T-cell (primary cell): ENCODE results near the gene COPS9. TPM values are rescaled to one million over a fixed set of nuclear protein-coding genes. Genes with fewer than 3 reads are reported as not detected.

Source experiments
- ATAC-seq, 4 experiments: fragments of 200-7000 bp in 3 of 4; fragments of 150-1000 bp in 1 of 4; cut with Tn5 transposase; replicated peaks in 1 of 4; 1 replicate in 3 of 4; 2 replicates in 1 of 4; pipeline ENCODE4 v1.10.0; 2021; ENCODE audit warnings: moderate library complexity in 3 of 4, mild to moderate bottlenecking in 2 of 4, moderate number of reproducible peaks in 1 of 4
- CTCF ChIA-PET, 2 donors: fragments of 300-600 bp; sonication (Branson Sonifier 250); formaldehyde crosslinking; loops; one replicate each; lab custom pipeline; 2022; ENCODE audit warnings: antibody characterized with exemption in 2 of 2; lab: Charles Lee
- POLR2A ChIA-PET, 2 donors: fragments of 300-600 bp; sonication (Branson Sonifier 250); formaldehyde crosslinking; loops; one replicate each; lab custom pipeline; 2022; ENCODE audit warnings: antibody characterized with exemption in 2 of 2; lab: Charles Lee
- DNase-seq, 35 experiments: peaks; one replicate each; pipeline versions ENCODE4 v3.0.0 to v3.0.0-alpha.2; 2013 to 2023
- H3K27ac ChIP-seq: one replicate; pipeline ENCODE4 v1.5.1; 2013; ENCODE audit warnings: low read length
- H3K27me3 ChIP-seq, 2 experiments: replicated peaks in 1 of 2; 1 replicate in 1 of 2; 2 replicates in 1 of 2; pipeline versions ENCODE4 v1.6.1 to v1.7.0; 2013; ENCODE audit warnings: low read length in 1 of 2, mixed read lengths in 1 of 2; ENCODE audit not compliant: control insufficient read depth in 2 of 2, insufficient read depth in 2 of 2; ENCODE audit errors: extremely low read depth in 1 of 2
- H3K36me3 ChIP-seq, 2 donors: 1 replicate in 1 of 2; 2 replicates in 1 of 2; pipeline versions ENCODE4 v1.6.1 to v1.7.0; 2013; ENCODE audit warnings: low read length in 1 of 2; ENCODE audit not compliant: control insufficient read depth in 2 of 2, insufficient read depth in 1 of 2; ENCODE audit errors: extremely low read depth in 1 of 2
- H3K4me1 ChIP-seq, 2 experiments: 1 replicate in 1 of 2; 2 replicates in 1 of 2; pipeline versions ENCODE4 v1.6.1 to v1.7.0; 2013; ENCODE audit warnings: low read length in 2 of 2, mixed read lengths in 1 of 2; ENCODE audit not compliant: insufficient read depth in 2 of 2, control insufficient read depth in 1 of 2; ENCODE audit errors: extremely low read depth in 1 of 2
- H3K4me3 ChIP-seq, 2 donors: 1 replicate in 1 of 2; 2 replicates in 1 of 2; pipeline versions ENCODE4 v1.5.1 to v1.7.0; 2013; ENCODE audit warnings: mild to moderate bottlenecking in 2 of 2, low read length in 1 of 2, moderate library complexity in 1 of 2; ENCODE audit not compliant: control insufficient read depth in 1 of 2; ENCODE audit errors: extremely low read depth in 1 of 2
- H3K9me3 ChIP-seq: 2 replicates; pipeline ENCODE4 v1.7.0; 2013
- H3K27ac Mint-ChIP-seq, 2 donors: one replicate each; pipeline ENCODE4 v1.8.0; 2020 to 2021; ENCODE audit warnings: mild to moderate bottlenecking in 2 of 2, mixed read lengths in 2 of 2
- H3K27me3 Mint-ChIP-seq, 2 donors: one replicate each; pipeline ENCODE4 v1.8.0; 2021 to 2022; ENCODE audit warnings: mixed read lengths in 2 of 2
- H3K36me3 Mint-ChIP-seq: one replicate; pipeline ENCODE4 v1.8.0; 2021; ENCODE audit warnings: mixed read lengths
- H3K4me1 Mint-ChIP-seq, 3 donors: one replicate each; pipeline ENCODE4 v1.8.0; 2020 to 2022; ENCODE audit warnings: mixed read lengths in 3 of 3, mild to moderate bottlenecking in 1 of 3
- H3K4me3 Mint-ChIP-seq, 3 donors: one replicate each; pipeline ENCODE4 v1.8.0; 2020 to 2022; ENCODE audit warnings: mild to moderate bottlenecking in 3 of 3, mixed read lengths in 3 of 3, moderate library complexity in 3 of 3
- H3K9me3 Mint-ChIP-seq, 3 donors: one replicate each; pipeline ENCODE4 v1.8.0; 2020 to 2022; ENCODE audit warnings: mixed read lengths in 3 of 3
- WGBS: methylation state at CpG from one replicate; pipeline ENCODE4 v1.1.5; 2013; ENCODE audit warnings: missing lambda C conversion rate; ENCODE audit not compliant: insufficient coverage; 5-methylcytosine and 5-hydroxymethylcytosine counted together
- total RNA-seq, 35 experiments: library from RNA in 6 of 35; stranded (reverse) in 6 of 35; fragments of 120-200 nt in 1 of 35; gene quantifications; one replicate each; pipeline versions ENCODE4 v1.2.1 to v1.2.4 and lab custom pipeline; 2013 to 2026

COPS9 gene
- total RNA-seq, 5 donors from 2014 or later (not counting 1 experiment from before 2014, with no cell fraction given): 66.3 to 96.2 (median 85.4) TPM

GRCh38 chr2:240162531-240162930, 26.4 kb upstream of the COPS9 start:
- no peak overlapping the region for H3K27ac ChIP-seq
- H3K27ac Mint-ChIP-seq: no peak overlapping the region
- peaks cover 4 to 13% of the 10 kb centered on the region in 2 donors for H3K27me3 Mint-ChIP-seq
- H3K9me3 ChIP-seq: no peaks in the 10 kb centered on the region
- peaks cover 0 to 6% (median 0%) of the 10 kb centered on the region in 3 donors for H3K9me3 Mint-ChIP-seq
- no peaks in the 10 kb centered on the region for H3K4me1 Mint-ChIP-seq
- no peaks in the 10 kb centered on the region for H3K36me3 Mint-ChIP-seq
- no peak for DNase-seq
- no peaks in the 10 kb centered on the region for H3K36me3 ChIP-seq
- no peaks in the 10 kb centered on the region for H3K4me1 ChIP-seq
- WGBS: 78% methylated on average over 2 of the region's 6 CpGs
- ChIA-PET CTCF (no interaction called here), POLR2A (no interaction called here)
- no peak overlapping the region for H3K4me3 ChIP-seq
- H3K27me3 ChIP-seq: peaks cover 0 to 48% of the 10 kb centered on the region in 2 experiments
- no peak for ATAC-seq
- no peak overlapping the region for H3K4me3 Mint-ChIP-seq

- no peak overlapping the region for H3K4me3 ChIP-seq
- peaks cover 0 to 43% of the 10 kb centered on the region in 2 experiments for H3K27me3 ChIP-seq
- no peak overlapping the region for H3K27ac Mint-ChIP-seq
- no peaks in the 10 kb centered on the region for H3K36me3 ChIP-seq
- DNase-seq: no peak
- no peak overlapping the region for H3K27ac ChIP-seq
- H3K27me3 Mint-ChIP-seq: peaks cover 4 to 12% of the 10 kb centered on the region in 2 donors
- H3K4me1 ChIP-seq: no peaks in the 10 kb centered on the region
- no peaks in the 10 kb centered on the region for H3K4me1 Mint-ChIP-seq
- ChIA-PET POLR2A (no interaction called here), CTCF (no interaction called here)
- no peaks in the 10 kb centered on the region for H3K36me3 Mint-ChIP-seq
- H3K9me3 ChIP-seq: no peaks in the 10 kb centered on the region
- no peak overlapping the region for H3K4me3 Mint-ChIP-seq
- H3K9me3 Mint-ChIP-seq: peaks cover 0 to 6% (median 0%) of the 10 kb centered on the region in 3 donors
- WGBS: 72% methylated on average over 3 of the region's 5 CpGs
- no peak for ATAC-seq
Measured at GRCh38 chr2:240162032-240162431, 25.9 kb upstream of the COPS9 start.

- H3K27me3 Mint-ChIP-seq: peaks cover 4 to 8% of the 10 kb centered on the region in 2 donors
- H3K27ac Mint-ChIP-seq: no peak overlapping the region
- DNase-seq: no peak
- CTCF ChIA-PET: no interaction called here
- POLR2A ChIA-PET: no interaction called here
- H3K9me3 Mint-ChIP-seq: peaks cover 0 to 6% (median 0%) of the 10 kb centered on the region in 3 donors
- 74% methylated on average over 11 of the region's 21 CpGs for WGBS
- no peaks in the 10 kb centered on the region for H3K36me3 ChIP-seq
- no peak overlapping the region for H3K4me3 ChIP-seq
- H3K36me3 Mint-ChIP-seq: no peaks in the 10 kb centered on the region
- H3K4me1 ChIP-seq: no peaks in the 10 kb centered on the region
- no peaks in the 10 kb centered on the region for H3K9me3 ChIP-seq
- peaks cover 0 to 34% of the 10 kb centered on the region in 2 experiments for H3K27me3 ChIP-seq
- H3K27ac ChIP-seq: no peak overlapping the region
- H3K4me3 Mint-ChIP-seq: no peak overlapping the region
- no peaks in the 10 kb centered on the region for H3K4me1 Mint-ChIP-seq
- ATAC-seq: no peak
Measured at GRCh38 chr2:240161087-240161750, 25.1 kb upstream of the COPS9 start.

GRCh38 chr2:240160291-240161086, 24.4 kb upstream of the COPS9 start:
- Histone ChIP-seq H3K9me3 (no peaks in the 10 kb centered on the region), H3K4me3 (no peak overlapping the region), H3K36me3 (no peaks in the 10 kb centered on the region), H3K27ac (no peak overlapping the region), H3K4me1 (no peaks in the 10 kb centered on the region), H3K27me3 (peaks cover 0 to 36% of the 10 kb centered on the region in 2 experiments)
- DNase-seq: no peak
- Mint-ChIP-seq H3K36me3 (no peaks in the 10 kb centered on the region), H3K9me3 (peaks cover 0 to 6% (median 0%) of the 10 kb centered on the region in 3 donors), H3K4me3 (no peak overlapping the region), H3K27ac (no peak overlapping the region), H3K4me1 (no peaks in the 10 kb centered on the region), H3K27me3 (peaks cover 4 to 8% of the 10 kb centered on the region in 2 donors)
- ChIA-PET CTCF (no interaction called here), POLR2A (no interaction called here)
- 74% methylated on average over 18 of the region's 18 CpGs for WGBS
- ATAC-seq: no peak

GRCh38 chr2:240159251-240159839, 23.2 kb upstream of the COPS9 start:
- ChIA-PET CTCF (no interaction called here), POLR2A (no interaction called here)
- H3K27ac Mint-ChIP-seq: no peak overlapping the region

GRCh38 chr2:240157147-240157470, 21.0 kb upstream of the COPS9 start:
- POLR2A ChIA-PET: no interaction called here
- CTCF ChIA-PET: no interaction called here
- Mint-ChIP-seq H3K4me1 (no peaks in the 10 kb centered on the region), H3K36me3 (no peaks in the 10 kb centered on the region), H3K9me3 (peaks cover 0 to 7% (median 4%) of the 10 kb centered on the region in 3 donors), H3K27ac (no peak overlapping the region), H3K4me3 (no peak overlapping the region), H3K27me3 (peaks cover 16 to 19% of the 10 kb centered on the region in 2 donors)
- Histone ChIP-seq H3K9me3 (no peaks in the 10 kb centered on the region), H3K27me3 (peaks cover 0 to 30% of the 10 kb centered on the region in 2 experiments), H3K27ac (no peak overlapping the region), H3K4me3 (no peak overlapping the region), H3K4me1 (no peaks in the 10 kb centered on the region), H3K36me3 (no peaks in the 10 kb centered on the region)
- 93% methylated on average over 5 of the region's 5 CpGs for WGBS
- DNase-seq: no peak
- no peak for ATAC-seq

More at GRCh38 chr2:240159251-240159839, 23.2 kb upstream of the COPS9 start:
- Mint-ChIP-seq H3K9me3 (peaks cover 0 to 6% (median 0%) of the 10 kb centered on the region in 3 donors), H3K4me1 (no peaks in the 10 kb centered on the region), H3K4me3 (no peak overlapping the region), H3K36me3 (no peaks in the 10 kb centered on the region), H3K27me3 (peaks cover 7 to 10% of the 10 kb centered on the region in 2 donors)
- DNase-seq (no peak), ATAC-seq (no peak)
- WGBS: 79% methylated on average over 13 of the region's 21 CpGs
- Histone ChIP-seq H3K36me3 (no peaks in the 10 kb centered on the region), H3K4me1 (no peaks in the 10 kb centered on the region), H3K9me3 (no peaks in the 10 kb centered on the region), H3K27ac (no peak overlapping the region), H3K27me3 (peaks cover 0 to 36% of the 10 kb centered on the region in 2 experiments), H3K4me3 (no peak overlapping the region)
